ENCODE measurements around the gene GDPD5. TPM values are rescaled to one million over a fixed set of nuclear protein-coding genes. Genes with fewer than 3 reads are reported as not detected.

Gene GDPD5
- total RNA-seq, 2 donors from 2014 or later: 3.0 to 8.6 TPM

- Histone ChIP-seq H3K27me3 (ENCODE audit: control insufficient read depth, insufficient read depth, low read length, poor library complexity, severe bottlenecking) (no peaks in the 10 kb centered on the region), H3K4me1 (ENCODE audit: control insufficient read depth, insufficient read depth, low read length) (peaks cover 12% of the 10 kb centered on the region), H3K27ac (ENCODE audit: low read depth, low read length) (no peak overlapping the region), H3K9me3 (ENCODE audit: control insufficient read depth, low read length) (no peaks in the 10 kb centered on the region), H3K36me3 (ENCODE audit: control insufficient read depth, insufficient read depth, low read length) (no peaks in the 10 kb centered on the region), H3K4me3 (ENCODE audit: low read length) (no peak overlapping the region), H3K9ac (ENCODE audit: extremely low read depth, low read length, poor library complexity, severe bottlenecking) (no peak overlapping the region)
- no peak for DNase-seq
- no peak for TF ChIP-seq CTCF (conservative IDR thresholded peaks at IDR 0.05)
- no peaks in the 10 kb centered on the region for H3K36me3 Mint-ChIP-seq (ENCODE audit: low read depth)
- peaks cover 23% of the 10 kb centered on the region for H3K4me1 Mint-ChIP-seq
- WGBS, 2 experiments (ENCODE audit: insufficient coverage in 1 of 2, insufficient read length in 1 of 2): 91 to 92% methylated on average over 5 to 9 of the region's 9 CpGs
- H3K9me3 Mint-ChIP-seq: no peaks in the 10 kb centered on the region
- H3K4me3 Mint-ChIP-seq: no peak overlapping the region
- no peak overlapping the region for H3K27ac Mint-ChIP-seq
- H3K27me3 Mint-ChIP-seq (ENCODE audit: insufficient read depth): peaks cover 2% of the 10 kb centered on the region
These were observed 14.0 kb upstream of the GDPD5 start for GRCh38 chr11:75539459-75540334.

- 86 to 93% methylated on average over 11 of the region's 11 CpGs for WGBS, 2 experiments (ENCODE audit: insufficient coverage in 1 of 2, insufficient read length in 1 of 2)
- H3K27me3 Mint-ChIP-seq (ENCODE audit: insufficient read depth): peaks cover 2% of the 10 kb centered on the region
- H3K9me3 ChIP-seq (ENCODE audit: control insufficient read depth, low read length): no peaks in the 10 kb centered on the region
- no peak for TF ChIP-seq CTCF (conservative IDR thresholded peaks at IDR 0.05)
- peaks cover 12% of the 10 kb centered on the region for H3K4me1 ChIP-seq (ENCODE audit: control insufficient read depth, insufficient read depth, low read length)
- no peaks in the 10 kb centered on the region for H3K9me3 Mint-ChIP-seq
- H3K4me3 ChIP-seq (ENCODE audit: low read length): no peak overlapping the region
- no peak for DNase-seq
- H3K9ac ChIP-seq (ENCODE audit: extremely low read depth, low read length, poor library complexity, severe bottlenecking): no peak overlapping the region
- H3K4me3 Mint-ChIP-seq: no peak overlapping the region
- no peaks in the 10 kb centered on the region for H3K27me3 ChIP-seq (ENCODE audit: control insufficient read depth, insufficient read depth, low read length, poor library complexity, severe bottlenecking)
- H3K36me3 ChIP-seq (ENCODE audit: control insufficient read depth, insufficient read depth, low read length): no peaks in the 10 kb centered on the region
- no peak overlapping the region for H3K27ac Mint-ChIP-seq
- H3K4me1 Mint-ChIP-seq: peaks cover 23% of the 10 kb centered on the region
- no peak overlapping the region for H3K27ac ChIP-seq (ENCODE audit: low read depth, low read length)
- no peaks in the 10 kb centered on the region for H3K36me3 Mint-ChIP-seq (ENCODE audit: low read depth)
These were observed 12.6 kb upstream of the GDPD5 start for GRCh38 chr11:75538150-75538942.

GRCh38 chr11:75537740-75538139, 12.0 kb upstream of the GDPD5 start:
- Histone ChIP-seq H3K27me3 (ENCODE audit: control insufficient read depth, insufficient read depth, low read length, poor library complexity, severe bottlenecking) (no peaks in the 10 kb centered on the region), H3K4me3 (ENCODE audit: low read length) (no peak overlapping the region), H3K36me3 (ENCODE audit: control insufficient read depth, insufficient read depth, low read length) (no peaks in the 10 kb centered on the region), H3K4me1 (ENCODE audit: control insufficient read depth, insufficient read depth, low read length) (peaks cover 9% of the 10 kb centered on the region), H3K9me3 (ENCODE audit: control insufficient read depth, low read length) (no peaks in the 10 kb centered on the region), H3K27ac (ENCODE audit: low read depth, low read length) (no peak overlapping the region), H3K9ac (ENCODE audit: extremely low read depth, low read length, poor library complexity, severe bottlenecking) (no peak overlapping the region)
- Mint-ChIP-seq H3K27me3 (ENCODE audit: insufficient read depth) (peaks cover 2% of the 10 kb centered on the region), H3K4me3 (no peak overlapping the region), H3K27ac (no peak overlapping the region), H3K36me3 (ENCODE audit: low read depth) (no peaks in the 10 kb centered on the region), H3K9me3 (no peaks in the 10 kb centered on the region), H3K4me1 (peaks cover 20% of the 10 kb centered on the region)
- TF ChIP-seq CTCF (conservative IDR thresholded peaks at IDR 0.05): no peak
- DNase-seq: peak; percentile 77
- 41 to 42% methylated on average over 4 to 5 of the region's 5 CpGs for WGBS, 2 experiments (ENCODE audit: insufficient coverage in 1 of 2, insufficient read length in 1 of 2)
